ENCODE data around the gene SMDT1.

The SMDT1 gene, protein sequence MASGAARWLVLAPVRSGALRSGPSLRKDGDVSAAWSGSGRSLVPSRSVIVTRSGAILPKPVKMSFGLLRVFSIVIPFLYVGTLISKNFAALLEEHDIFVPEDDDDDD

DNA sequence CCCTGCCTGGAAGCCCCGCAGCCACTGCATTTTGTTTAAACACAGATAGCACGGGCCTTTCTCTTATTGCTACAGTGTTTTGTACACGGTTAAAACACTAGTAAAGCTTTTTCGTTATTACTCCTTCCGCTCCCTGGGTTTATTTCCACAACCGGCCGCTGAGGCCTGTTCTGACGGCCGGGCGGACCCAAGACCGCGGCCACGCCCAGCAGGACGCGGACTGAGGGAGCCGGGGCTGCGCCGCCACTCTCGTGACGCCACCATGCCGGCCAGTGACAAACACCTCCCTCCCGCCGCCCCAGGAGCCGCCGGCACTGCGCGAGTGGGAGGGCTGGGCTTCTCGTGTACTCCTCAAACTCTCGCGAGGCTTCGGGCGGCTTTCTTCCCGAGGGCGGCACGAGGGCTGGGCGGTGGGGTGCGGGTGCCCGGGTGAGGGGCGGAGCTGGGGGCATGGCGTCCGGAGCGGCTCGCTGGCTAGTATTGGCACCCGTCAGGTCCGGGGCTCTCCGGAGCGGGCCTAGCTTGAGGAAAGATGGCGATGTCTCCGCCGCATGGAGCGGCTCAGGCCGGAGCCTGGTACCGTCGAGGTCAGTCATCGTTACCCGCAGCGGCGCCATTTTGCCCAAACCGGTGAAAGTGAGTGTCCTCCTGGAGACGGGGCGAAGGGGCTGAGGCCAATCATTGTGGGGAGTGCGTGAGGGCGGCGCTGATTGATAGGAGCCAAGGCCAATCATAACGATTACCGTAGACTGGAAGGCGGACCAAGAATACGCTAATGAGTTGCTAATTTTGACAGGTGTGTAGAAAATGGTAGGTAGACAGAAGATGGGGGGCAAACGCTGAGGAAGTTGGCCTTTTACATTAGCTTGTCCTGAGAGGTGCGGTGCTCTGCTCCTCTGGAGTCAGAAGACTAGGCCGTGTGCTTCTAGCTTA, at the start of gene SMDT1:
TSS of gene SMDT1 (plus strand) at position 382 of the 933 bp plus-strand sequence. CDS start at position 451, 69 bp downstream.
- peak; percentile 98 for FAIRE-seq
- peak; percentile 99 for DNase-seq (ENCODE audit: low spot score)

DNA sequence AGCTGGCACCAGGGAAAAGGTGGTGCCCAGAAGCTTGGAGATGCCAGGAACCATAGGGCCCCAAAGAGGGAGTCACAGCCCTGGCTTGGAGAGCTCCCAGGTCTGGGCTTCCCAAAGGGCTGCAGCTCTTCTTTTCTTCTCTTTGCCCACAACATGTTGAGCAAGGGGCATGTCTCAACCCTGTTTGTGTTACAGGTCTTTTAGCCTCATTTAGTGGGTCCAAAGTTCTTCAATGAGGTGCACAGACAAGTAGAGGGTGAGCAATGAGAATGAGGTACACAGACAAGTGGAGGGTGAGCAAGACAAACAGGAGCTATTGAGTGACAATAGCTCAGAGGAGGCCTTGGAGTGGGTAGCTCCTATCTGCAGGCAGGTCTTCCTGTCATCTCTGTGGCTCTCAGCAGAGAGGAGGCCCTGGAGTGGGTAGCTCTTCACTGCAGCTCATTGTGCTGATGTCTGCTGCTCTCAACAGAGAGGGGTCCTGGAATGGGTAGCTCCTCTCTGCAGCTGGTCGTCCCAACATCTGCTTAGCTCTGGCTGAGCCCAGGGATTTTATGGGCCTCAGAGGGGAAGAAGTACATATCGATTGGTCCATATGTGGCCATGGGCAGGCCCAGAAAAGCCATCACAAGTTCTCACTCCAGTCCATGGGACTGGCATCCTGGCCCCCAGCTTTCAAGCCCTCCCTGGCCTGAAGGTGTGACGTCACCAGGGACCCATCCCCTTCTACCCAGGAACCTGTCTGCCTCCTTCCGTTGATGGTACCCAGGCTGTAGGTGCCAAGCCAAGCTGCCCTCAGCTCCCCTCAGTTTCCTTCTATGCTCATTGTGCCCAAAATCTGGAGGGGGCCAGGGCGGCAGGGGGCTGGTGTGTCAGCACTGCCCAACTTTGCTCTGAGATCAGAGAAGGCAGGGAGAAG, 46.0 kb upstream of the SMDT1 start:
- DNase-seq (ENCODE audit: low spot score), result no peak
- no peak for FAIRE-seq

DNA sequence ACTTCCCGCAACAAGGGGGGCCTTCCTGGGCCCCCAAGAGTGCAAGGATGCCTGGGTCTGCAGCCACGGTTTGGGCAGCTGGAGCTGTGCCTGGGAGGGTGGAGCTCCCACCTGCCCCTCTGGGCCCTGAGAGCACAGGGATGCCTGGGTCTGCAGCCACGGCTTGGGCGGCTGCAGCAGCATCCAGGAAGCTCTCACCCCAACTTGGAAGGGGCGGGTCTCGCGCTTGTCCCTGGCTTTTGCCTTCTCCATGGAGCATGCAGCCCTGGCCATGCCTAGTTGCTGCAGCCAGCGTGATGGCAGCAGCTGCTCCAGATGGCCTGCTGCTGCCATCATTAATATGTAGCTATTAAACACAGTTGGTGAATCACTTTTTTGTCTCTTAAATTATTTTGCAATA, 44.2 kb upstream of the SMDT1 start:
- FAIRE-seq (no peak), DNase-seq (ENCODE audit: low spot score) (no peak)

DNA sequence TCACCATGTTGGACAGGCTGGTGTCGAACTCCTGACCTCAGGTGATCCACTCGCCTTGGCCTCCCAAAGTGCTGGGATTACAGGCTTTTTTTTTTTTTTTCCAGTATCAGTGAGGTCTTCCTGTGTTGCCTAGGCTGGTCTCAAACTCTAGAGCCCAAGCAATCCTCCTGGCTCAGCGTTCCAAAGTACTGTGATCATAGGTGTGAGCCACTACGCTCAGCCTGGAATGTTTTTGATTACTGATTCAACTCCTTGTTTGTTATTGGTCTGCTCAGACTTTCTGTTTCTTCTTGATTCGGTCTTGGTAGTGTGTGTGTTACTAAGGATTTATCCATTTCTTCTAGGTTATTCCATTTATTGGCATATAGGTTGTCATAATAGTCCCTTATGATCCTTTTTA, 40.2 kb upstream of the SMDT1 start:
- FAIRE-seq (no peak), DNase-seq (ENCODE audit: low spot score) (no peak)

DNA sequence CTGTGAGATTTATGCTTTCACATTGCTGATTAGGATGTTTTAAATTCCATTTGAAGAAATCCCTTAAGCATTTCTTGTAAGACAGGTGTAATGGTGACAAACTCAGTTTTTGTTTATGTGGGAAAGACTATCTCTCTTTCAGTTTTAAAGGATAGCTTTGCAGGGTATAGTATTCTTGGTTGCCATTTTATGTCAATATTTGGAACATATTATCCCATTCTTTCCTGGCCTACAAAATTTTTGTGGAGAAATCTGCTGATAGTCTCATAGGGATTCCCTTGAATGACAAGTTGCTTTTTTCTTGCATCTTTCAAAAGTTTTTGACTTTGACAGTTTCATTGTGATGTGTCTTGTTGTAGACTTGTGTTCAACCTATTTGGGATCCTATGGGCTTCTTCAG, 37.7 kb upstream of the SMDT1 start:
- no peak for FAIRE-seq
- DNase-seq (ENCODE audit: low spot score), result no peak

DNA sequence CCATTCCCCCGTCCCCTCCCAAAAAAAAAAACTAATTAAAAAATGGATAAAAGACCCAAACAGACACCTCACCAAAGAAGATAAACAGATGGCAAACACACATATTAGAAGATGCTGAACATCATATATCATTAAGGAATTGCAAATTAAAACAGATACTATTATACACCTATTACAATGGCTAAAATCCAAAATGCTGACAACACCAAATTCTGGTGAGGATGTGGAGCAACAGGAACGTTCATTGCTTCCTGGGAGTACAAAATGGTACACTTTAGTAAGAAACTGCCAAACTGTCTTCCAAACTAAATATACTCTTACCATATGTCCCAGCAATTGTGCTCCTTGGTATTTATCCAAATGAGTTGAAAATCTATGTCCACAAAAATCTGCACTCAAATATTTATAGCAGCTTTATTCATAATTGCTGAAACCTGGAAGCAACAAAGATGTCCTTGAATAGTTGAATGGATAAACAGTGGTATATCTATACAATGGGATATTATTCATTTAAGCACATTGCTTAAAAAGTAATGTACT, 28.8 kb upstream of the SMDT1 start:
- FAIRE-seq, result no peak
- DNase-seq (ENCODE audit: low spot score), result no peak

DNA sequence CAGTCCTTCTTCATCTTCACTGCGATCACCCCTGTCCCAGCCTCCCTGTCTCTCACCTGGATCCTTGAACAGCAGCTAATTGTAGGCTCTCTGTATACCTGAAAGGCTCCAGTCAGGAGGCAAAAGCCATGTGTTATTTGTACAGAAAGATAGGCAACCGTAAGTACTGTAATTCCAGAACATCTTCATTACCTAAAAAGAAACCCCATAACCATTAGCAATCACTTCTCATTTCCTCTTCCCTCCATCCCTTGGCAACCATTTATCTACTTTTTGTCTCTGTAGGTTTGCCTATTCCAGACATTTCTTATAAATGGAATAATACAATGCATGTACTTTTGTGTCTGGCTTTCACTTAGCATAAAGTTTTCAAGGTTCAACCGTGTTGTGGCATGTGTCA, 26.7 kb upstream of the SMDT1 start:
- DNase-seq (ENCODE audit: low spot score) (no peak), FAIRE-seq (no peak)

DNA sequence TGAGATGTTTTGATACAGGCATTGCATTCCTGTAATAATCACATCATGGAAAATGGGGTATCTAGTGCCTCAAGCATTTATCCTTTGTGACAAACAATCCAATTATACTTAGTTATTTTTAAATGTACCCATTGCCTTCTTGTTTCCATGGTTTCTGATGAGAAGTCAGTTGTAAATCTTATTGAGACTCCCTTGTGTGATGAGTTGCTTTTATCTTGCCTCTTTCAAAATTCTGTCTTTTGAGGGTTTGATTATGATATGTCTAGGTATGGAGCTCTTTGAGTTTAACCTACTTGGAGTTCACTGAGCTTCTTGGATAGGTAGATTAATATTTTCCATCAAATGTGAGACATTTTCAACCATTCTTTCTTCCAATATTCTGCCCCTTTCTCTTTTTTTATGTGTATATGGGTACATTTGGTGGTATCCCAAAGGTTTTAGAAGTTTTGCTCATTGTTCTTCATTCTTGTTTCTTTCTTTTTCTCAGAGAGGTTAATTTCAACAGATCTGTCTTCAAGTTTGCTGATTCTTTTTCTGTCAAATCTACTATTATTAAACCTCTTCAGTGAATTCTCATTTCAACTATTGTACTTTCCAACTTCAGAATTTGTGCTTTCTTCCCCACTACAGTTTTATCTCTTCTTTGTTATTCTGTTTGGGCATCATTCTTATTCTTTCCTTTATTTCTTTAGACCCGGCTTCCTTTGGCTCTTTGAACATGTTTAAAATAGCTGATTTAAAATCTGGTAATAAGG, 22.6 kb upstream of the SMDT1 start:
- no peak for FAIRE-seq
- DNase-seq (ENCODE audit: low spot score), result no peak

DNA sequence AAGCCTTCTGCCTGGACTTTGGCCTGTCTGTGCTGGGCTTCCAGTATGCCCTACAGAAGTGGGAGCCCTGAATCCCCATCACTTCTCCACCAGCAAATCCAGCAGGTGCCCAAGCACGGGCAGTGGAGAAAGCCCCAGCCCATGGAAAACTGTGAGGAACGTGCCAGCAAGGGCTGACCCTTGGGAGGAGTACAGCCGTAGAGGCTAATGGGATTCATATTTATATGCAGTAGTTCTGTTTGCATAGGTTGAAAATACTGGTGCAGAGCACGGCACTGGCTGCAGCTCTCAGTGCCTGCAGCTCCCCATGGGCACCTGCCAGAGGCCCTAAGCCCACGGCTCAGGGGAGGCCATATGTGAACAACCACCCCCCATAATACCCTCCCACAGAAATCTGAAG, 19.0 kb upstream of the SMDT1 start:
- FAIRE-seq (no peak), DNase-seq (ENCODE audit: low spot score) (no peak)

DNA sequence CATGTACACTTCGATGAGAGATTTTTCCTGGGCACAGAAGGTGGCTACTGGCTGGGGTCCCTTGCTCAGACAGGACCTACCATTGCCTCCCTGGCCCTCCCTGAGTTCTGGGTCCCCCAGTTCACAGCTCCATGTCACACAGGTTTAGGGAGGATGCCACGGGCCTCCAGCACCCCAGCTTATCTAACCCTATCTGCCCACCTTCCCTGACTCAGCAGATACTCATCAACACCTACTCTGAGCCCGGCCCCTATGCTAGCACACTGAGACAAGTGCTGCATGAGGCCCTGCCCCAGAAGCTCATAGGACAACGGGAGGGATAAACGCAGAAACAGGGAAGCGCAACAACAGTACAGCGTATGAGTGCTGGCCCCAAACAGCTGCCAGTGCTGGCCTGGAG, 18.5 kb upstream of the SMDT1 start:
- FAIRE-seq (peak; percentile 17), DNase-seq (ENCODE audit: low spot score) (no peak)

DNA sequence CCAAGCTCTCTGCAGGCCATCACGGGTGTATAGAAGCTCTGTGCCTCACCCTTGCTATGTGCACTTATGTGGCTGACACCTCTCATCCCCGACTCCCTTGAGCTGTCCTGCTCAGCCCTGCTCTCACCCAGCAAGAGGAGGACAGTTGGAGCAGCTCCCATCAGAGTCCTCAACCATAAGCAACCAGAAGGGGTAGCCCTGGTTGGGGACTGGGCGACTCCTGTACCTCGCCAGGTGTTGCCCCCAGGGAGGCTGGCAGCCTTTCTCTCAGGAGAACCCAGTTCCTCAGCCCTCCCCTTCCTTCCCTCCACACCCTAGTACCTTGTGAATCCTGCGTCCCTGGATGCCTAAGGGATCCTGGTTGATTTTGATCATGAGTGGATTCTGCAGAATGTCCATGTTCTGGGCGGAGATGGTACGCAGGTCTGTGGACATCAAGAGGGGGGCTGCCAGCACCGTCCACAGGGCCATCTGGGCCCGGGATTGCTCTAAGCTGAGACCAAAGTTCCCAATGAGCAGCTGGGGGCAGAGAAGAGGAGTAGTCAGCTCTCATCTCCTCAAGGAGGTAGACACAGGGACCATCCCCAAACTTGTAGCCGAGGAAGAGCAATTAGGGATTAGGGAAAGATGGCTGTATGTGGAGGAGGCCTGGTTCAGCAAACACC, 16.9 kb upstream of the SMDT1 start:
- FAIRE-seq (no peak), DNase-seq (ENCODE audit: low spot score) (no peak)

DNA sequence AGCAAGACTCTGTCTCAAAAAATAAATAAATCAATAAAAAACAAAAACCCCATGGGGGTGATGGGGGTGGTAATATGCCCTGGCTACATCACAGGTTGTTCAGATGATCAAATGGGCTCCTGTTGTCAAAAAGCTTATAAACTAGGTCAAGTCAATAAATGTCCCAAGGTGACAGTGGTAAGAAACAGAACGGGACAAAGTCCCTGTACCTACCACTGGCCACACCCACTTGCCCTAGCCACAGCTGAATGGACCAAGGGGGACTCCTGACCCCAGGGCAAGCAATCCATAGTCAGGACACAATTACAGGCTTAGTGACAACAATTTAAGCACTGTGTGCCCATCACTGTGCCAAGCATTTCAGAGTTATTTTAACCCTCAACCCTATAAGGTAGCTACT, 14.9 kb upstream of the SMDT1 start:
- no peak for FAIRE-seq
- DNase-seq (ENCODE audit: low spot score), result no peak

DNA sequence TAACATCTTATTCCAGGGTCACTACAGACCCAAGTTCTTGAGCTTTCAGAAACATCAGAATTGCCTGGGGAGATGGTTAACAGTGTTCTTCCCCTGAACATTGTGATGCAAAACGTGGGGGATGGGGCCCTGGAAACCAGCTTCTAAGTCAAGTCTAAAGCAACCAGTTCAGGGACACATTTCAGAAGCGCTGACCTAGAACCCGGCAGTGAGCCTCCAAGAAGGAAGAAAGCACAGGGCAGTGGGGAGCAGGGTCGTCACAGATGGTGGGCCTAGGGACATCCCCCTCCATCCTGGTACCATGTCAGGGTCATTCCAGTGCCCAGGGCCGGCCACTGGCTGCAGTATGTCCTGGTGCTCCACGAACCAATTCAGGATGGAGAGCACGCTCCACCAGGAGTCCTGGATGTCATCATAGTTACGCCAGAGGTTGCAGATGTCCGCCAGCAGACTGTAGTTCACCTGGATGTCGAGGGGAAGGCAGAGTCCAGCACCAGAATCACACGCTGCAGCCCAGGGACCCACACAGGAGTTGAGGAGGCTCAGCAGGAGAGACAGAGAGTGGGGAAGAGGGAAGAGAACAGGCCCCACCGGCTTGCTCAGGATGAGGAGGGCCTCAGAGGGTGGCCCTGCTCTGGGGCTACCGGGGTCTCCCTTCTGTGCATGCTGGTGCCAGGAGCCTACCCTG, 13.9 kb upstream of the SMDT1 start:
- FAIRE-seq (peak; percentile 20), DNase-seq (ENCODE audit: low spot score) (no peak)

DNA sequence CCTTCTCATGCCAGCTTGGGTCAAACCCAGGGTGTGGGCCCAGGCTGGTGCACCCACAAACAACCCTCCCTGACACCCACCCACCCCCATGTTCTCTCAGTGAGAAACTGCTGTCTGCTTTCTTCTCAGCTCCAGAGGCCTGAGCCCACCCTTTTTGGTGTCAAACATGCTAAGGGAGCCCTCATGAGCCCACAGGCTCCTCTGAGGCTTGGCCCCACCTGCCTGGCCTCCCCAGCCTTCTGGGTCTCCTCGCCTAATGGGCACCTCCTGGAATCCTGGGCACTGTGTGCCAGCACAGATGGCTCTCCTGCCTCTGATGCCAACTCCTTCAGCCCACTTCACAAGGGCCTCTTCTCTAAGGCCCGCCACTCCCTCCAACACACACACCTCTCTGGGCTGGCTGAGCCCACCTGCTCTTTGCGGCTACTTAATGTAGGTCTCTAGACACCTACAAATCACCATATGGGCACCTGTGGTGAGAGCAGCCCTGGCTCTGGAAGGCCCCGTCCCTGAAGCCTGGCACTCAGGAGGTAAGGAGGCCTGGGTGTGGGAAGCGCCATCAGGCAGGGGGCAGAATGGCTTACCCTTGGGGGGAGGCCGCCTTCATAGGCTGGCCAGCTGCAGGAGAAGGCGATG, 13.3 kb upstream of the SMDT1 start:
- no peak for DNase-seq (ENCODE audit: low spot score)
- no peak for FAIRE-seq

DNA sequence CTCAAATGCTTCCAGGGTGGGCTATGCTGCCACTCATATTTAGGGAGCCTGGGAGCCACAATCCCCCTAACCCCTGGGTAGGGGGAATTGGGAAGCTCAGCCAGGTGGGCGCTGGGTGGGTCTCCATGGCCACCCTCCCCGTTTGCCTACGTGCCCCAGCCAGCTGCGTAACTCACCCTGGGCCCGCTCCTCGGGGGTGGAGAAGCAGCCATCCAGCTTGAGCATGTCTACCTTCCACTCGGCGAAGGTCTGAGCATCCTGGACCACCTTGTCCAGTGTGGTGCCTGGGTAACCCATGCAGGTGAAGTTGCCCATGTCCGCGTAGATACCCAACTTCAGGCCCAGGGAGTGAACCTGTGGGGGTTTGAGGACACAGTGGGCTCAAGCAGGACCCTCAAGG, 12.6 kb upstream of the SMDT1 start:
- no peak for FAIRE-seq
- no peak for DNase-seq (ENCODE audit: low spot score)

DNA sequence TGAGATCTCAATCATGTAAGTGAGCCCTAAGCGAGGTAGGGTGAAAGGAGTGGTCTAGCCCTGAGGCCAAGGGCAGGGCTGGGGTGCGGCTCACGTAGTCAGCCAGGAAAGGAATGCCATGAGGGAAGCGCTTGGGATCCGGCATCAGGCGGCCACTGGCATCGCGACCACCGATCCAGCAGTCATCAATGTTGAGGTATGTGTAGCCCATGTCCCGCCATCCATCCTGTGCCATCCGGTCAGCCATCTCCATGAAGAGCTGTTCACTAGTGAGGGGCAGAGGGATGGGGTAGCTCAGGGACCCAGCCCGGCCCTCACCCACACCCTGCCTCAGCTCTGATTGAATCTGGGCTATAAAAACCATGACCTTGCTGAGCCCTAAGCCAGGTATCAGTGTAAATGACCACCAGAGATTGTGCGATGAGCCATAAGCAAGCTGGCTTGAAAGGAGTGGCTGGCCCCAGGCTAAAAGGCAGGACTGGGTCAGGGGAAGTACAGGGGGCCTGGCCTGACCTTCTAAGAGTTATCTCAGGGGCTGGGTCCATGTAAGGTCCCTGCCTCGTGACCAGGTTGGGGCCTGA, 11.7 kb upstream of the SMDT1 start:
- peak; percentile 42 for FAIRE-seq
- DNase-seq (ENCODE audit: low spot score), result no peak

DNA sequence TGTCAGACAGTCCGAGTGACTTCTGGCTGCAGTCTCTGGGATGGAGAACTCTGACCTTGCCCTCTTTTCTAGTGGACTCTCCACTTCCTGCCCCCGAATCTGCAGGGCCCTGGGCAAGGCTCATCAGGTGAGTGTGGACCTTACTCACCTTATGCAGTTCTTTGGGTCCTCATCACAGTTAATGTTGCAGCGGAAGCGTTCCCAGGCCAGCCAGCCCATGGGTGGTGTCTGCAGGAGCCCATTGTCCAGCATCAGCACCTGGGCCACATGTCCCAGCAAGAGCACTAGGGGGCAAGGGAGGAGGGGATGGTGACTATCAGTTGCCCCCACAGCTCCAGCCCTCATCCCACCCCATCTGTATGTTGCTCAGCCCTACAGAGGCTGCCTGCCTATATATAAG, 11.2 kb upstream of the SMDT1 start:
- FAIRE-seq, result no peak
- no peak for DNase-seq (ENCODE audit: low spot score)

DNA sequence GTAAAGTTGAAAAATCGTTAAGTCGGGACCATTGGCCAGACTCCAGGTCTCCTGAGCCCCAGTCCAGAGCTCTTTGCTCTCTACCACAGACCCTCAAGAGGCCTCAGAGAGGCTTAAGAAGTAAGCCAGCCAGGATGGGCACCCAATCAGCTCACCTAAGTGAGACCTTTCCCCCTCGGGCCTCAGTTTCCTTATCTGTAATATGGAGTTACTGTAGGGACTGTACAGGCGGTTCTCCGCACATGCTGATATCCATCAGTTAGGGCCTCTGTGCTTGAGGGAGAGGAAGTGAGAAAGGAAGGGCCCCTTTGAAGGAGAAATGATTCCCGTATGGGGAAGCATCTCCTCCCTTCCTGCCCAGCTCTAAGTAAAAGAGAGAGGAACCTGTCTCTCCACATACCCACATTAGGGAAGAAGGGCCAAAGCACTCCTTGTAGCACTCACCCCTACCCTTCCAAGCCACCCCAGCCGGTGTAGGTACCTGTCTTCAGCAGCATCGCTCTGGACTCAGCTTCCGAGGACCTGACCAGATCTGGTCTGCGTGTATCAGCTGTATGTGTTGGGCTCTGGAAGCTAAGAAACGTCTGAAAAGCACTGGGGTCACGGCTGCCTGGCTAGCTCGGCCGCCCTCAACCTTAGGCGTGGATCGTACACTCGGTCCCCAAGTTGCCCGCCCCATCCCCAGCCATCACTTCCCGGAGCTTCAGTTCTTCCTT, 9.5 kb upstream of the SMDT1 start:
- FAIRE-seq (no peak), DNase-seq (ENCODE audit: low spot score) (peak; percentile 25)

Measured in urothelium cell line (cell line).